Fibroblast of upper back skin (primary cell): ENCODE data around the gene MYADML2.

Source experiments
- DNase-seq: peaks from one replicate; pipeline ENCODE4 v3.0.0-alpha.2; 2013

MYADML2 gene

DNA sequence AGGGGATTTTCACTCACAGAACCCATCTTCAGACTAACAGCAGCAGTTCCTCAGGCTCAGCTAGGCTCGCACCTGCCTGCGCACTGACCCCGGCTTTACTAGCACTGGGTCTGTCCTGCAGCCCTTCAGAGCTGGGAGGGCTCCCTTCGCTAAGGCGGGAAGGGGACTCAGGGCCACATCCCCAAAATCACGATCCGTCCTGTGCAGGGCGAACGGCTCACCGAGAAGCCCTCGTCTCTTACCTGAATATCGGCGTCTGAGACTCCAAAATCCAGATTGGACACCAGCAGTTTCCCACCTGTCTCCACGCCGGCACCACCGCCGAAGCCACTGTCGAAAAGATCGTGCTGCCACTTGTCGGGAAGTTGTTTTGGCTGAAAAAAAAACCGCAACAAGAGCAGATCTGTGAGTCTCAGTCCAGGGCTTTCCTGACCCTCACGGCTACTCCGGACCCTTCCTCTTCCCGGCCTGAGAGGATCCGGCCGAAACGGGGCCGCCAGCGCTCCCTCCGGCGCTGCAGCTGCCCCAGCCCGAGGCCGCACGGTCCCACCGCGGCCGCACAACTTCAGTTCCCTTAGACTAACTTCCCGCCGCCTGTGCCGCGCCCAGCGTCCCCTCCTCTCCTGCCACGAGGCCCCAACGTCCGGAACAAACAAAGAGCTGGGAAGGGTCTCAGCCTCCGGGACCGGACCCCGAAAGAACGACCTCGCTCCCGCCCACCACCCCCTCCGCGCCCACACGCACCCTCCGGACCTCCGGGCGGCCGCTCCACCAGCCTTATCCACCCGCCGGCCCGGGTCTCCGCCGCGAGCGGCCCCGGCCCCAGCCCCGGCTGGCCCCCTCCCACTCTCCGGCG is 56.4 kb downstream of the MYADML2 start:
- DNase-seq = no peak
